HuH-7 (cell line): ENCODE data around the gene CBFA2T3.
"Not testable (repeated sequence)": the region's sequence is repeated elsewhere in the genome, so short reads cannot be mapped to it uniquely, and the experiment has no call there.

ENCODE experiments used
- DNase-seq: peaks from one replicate; pipeline ENCODE4 v3.0.0; 2011; ENCODE audit warnings: low spot score

The CBFA2T3 gene

GRCh38 chr16:88906535-88907105, 70.4 kb downstream of the CBFA2T3 start:
- no peak for DNase-seq

GRCh38 chr16:88906020-88906419, 71.0 kb downstream of the CBFA2T3 start:
- no peak for DNase-seq

- no peak for DNase-seq
These were observed 71.4 kb downstream of the CBFA2T3 start for GRCh38 chr16:88905563-88905962.

DNA sequence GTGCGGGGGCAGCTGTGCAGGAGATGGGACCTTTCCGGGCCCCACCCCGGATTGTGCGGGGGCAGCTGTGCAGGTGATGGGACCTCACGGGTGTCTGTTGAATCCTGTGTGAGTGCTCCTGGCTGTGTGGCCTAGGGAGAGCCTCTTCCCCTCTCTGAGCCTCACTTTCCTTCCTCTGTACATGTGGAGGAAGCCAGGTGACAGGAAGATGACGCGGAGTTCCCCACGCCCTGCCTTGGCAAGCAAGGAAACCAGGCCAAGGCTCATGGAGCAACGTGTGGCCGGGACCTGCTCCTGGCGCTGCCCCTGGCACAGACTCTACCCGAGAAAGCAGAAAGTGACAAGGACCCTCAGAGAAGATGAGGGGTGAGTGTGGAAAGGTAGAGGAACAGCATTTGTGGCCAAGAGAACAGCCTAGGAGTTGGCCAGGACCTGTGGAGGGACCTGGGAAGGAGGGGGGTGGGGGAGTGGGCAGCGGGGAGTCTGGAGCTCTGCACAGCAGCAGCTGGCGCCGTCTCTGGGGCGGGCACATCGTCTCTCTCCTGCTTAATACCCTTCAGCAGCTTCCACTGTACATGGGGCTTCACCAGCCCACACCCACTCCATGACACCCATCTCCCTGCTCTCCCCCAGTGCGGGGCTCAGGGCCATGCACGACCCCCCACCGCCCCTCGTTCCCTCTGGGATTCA, 72.2 kb downstream of the CBFA2T3 start:
- no peak for DNase-seq

DNA sequence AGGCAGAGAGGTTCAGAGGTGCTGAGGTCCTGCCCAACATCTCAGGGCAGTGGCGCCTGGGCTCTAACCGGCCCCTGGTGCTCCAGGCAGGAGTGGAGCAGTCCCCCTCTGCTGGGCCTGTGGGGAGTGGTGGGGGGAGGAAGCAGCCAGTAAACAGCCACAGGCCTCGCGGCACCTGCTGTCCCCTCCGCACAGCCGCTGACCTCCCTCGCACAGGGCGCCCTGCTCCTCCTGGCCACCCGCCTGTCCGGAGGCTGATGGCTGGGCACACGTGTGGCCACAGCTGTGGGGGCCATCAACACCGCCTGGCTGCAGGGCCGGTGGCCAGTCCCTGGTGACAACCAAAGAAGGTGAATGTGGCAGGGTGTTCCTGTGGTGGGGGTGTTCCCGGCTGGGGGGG, 73.7 kb downstream of the CBFA2T3 start:
- no peak for DNase-seq

- DNase-seq: no peak
These were observed 74.3 kb downstream of the CBFA2T3 start for GRCh38 chr16:88902744-88903143.

DNA sequence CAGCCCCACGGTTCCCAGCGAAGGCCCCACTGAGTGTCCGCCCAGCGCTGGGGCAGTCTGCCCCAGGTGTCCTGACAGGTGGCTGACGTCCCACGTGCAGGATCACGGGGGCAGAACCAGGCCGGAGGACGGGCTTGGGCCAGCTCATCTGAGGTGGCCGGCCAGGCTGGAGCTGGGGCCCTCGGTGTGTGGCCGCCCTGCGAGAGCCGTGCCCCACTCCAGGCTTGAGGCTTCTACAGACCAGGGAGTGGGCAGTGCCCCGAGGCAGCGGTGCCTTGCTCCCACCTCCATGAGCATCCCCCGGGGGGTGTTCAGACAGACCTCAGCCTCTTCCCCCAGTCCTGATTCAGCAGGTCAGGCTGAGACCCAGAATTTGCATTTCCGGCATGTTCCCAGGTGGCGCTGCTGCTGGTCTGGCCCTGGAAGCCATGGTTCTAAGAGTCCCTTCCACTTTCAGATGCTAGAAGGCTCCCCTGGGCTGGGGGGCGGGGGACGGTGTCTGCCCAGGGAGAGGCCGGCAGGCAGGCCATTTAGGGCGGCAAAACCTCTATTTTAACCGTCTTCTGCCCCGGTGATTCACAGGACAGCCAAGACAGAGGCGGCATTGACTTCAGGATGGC, 75.2 kb downstream of the CBFA2T3 start:
- DNase-seq: no peak

DNA sequence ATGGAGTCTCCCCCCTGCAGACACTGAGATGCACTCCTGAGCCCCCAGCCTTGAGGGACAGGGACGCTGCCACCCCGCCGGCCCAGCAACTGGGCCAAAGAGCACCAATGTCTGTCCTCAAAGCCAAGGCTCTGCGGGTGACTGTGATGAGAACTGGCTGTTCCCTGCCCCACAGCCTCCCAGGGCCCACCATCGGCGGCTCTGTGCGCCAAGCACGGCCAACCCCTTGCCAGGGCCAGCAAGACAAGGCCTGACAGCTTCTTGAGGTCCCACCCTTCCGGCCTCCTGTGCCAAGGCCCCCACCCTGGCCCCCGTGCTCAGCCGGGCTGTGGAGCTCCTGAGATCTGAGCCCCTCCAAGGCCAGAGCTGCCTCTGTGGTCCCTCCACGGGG, 76.3 kb downstream of the CBFA2T3 start:
- DNase-seq: no peak

GRCh38 chr16:88899901-88900661, 76.9 kb downstream of the CBFA2T3 start:
- no peak for DNase-seq

GRCh38 chr16:88897696-88898425, 79.1 kb downstream of the CBFA2T3 start:
- DNase-seq: no peak

DNA sequence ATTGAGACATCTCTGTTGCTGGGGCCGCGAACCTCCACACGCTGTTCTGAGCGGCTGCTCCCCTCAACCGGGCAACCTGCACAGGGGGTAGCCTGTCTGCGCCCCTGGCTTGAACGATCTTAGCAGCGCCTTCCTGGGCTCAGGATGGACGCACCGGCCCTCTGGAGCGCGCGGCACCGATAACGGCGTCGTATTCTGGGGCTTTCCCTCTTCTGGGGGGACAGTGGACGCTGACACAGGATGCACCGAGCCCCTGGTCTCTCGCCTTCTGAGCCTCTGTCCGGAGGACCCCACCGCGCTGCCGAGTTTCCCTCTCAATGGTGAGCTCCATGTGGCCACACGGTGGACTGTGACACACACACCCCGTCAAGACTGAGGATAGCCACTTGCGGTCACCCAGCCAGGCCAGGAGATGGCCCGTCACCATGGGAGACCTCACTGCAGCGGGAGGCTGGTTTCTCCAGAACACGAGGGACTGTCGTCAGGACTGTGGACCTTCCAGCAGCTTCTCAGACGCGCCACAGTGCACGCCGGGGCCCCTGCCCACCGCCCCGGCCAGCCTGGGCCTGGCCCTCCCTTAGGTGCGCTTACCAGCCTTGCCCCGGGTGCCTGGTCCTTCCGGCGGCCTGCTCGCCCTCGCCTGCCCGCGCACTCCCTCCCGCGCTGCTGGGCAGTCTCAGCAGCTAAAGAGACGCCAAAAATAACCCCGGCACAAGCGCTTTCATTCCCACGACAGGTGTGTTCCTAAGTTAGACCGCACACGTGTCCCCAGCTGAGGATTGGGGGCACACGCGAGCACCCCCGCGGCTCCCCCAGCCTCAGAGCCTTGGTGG, 80.6 kb downstream of the CBFA2T3 start:
- DNase-seq: no peak

DNA sequence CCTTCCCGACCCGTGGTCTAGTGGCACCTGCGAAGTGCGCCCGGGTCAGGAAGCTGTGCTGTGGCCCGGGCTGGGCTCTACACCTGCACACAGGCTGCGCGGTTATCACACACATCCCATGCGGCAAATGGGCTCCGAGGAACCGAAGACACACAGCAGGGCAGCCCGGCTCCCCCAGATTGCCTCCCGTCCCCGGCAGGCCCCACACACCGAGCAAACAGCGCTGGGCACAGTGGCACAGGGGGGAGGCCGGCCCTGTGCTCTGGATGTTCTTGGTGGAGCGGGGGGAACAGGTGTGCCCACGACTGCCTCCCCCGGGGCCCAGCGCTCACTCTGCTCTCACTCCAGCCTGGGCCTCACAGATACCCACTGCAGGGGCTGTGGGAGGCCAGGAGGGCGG, 81.7 kb downstream of the CBFA2T3 start:
- no peak for DNase-seq

DNA sequence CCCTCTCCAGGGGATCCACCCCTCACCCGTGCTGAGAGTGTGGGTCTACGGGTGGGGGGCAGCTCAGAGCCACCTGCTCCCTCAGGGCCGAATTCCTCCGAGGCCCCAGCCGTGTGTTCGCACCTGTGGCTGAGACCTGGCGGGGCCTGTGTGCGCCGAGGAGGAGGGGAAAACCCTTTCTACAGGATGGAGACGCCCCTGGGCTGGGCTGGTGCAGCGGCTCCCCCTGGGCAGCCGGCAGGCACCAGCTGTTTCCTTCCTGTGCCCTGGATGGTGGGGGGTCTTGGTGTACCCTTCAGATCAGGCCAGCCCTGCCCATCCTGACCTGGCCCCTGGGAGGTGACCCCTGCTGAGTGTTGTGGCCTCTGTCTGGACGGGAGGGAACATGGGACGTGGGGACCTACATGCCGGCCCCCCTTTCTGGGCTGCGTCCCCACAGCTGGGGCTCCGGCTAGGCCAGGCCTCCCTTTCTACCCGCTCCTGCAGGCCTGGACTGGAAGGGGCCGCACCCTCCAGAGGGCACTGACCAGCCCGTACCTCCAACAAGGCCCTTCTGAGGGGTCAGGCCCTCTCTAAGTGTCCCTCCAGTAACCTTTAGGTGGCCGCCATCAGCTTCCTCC, 82.2 kb downstream of the CBFA2T3 start:
- no peak for DNase-seq

GRCh38 chr16:88894266-88894665, 82.7 kb downstream of the CBFA2T3 start:
- DNase-seq: not testable (repeated sequence)

DNA sequence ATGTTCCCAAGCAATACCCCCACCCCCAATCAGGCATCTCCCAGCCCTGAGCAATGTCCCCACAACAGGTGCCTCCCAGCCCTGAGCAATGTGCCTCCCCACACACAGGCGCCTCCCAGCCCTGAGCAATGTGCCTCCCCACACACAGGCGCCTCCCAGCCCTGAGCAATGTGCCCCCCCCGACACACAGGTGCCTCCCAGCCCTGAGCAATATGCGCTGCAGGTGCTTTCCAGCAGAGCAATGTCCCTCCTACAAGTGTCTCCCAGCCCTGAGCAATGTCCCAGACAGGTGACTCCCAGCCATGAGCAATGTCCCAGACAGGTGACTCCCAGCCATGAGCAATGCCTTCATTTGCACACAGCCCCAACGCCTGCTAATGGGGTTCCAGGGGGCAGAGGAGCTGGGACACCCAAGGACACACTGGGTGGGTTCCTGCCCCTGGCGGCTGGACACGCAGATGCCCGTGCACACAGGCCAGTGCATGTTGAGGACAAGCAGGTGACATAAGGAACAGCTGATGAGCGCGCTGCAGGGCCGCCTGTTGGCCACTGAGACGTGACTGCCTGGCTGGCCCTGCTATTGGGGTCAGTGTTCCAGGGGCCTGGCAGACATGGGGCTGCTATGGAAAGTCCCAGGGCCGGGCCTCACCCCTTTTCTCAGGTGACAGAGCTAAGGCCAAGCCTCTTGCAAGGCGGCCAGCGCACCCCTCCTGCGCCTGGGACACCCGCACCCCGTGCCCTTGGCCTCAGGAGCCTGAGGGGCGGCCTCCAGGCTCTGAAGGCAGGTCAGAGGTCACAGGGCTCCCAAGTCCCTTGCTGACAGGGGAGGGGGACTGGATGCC, 83.7 kb downstream of the CBFA2T3 start:
- no peak for DNase-seq

- no peak for DNase-seq
These were observed 84.9 kb downstream of the CBFA2T3 start for GRCh38 chr16:88892065-88892464.

DNA sequence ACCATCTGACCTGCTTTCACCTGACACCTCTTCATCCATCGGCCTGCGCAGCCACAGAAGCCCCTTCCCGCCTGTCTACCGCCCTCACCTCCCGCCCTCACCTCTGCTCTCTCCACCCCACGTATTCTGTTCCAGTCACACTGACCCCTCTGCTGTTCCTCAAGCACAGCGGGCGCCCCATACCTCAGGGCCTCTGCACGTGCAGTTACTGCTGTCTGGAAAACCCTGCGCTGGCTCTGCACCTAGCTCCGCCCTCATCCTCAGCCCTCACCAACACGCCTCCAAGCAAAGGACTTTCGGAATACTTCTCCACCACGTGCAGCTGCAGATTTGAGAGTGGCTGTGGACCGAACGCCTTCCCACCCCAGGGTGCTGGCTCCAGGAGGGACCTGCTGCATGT, 85.9 kb downstream of the CBFA2T3 start:
- DNase-seq: no peak

GRCh38 chr16:88889702-88890352, 87.2 kb downstream of the CBFA2T3 start:
- not testable (repeated sequence) for DNase-seq
